GM21381 (cell line): ENCODE data around the gene RBM15.
A peak's percentile ranks its signal among the peaks of the same experiment; 100 is the strongest.

Source experiments
- ATAC-seq: cut with Tn5 transposase; IDR thresholded peaks from one replicate; pipeline ENCODE4 v1.9.1; 2021; ENCODE audit warnings: mild to moderate bottlenecking, moderate library complexity; ENCODE audit not compliant: unreplicated experiment

RBM15 gene

DNA sequence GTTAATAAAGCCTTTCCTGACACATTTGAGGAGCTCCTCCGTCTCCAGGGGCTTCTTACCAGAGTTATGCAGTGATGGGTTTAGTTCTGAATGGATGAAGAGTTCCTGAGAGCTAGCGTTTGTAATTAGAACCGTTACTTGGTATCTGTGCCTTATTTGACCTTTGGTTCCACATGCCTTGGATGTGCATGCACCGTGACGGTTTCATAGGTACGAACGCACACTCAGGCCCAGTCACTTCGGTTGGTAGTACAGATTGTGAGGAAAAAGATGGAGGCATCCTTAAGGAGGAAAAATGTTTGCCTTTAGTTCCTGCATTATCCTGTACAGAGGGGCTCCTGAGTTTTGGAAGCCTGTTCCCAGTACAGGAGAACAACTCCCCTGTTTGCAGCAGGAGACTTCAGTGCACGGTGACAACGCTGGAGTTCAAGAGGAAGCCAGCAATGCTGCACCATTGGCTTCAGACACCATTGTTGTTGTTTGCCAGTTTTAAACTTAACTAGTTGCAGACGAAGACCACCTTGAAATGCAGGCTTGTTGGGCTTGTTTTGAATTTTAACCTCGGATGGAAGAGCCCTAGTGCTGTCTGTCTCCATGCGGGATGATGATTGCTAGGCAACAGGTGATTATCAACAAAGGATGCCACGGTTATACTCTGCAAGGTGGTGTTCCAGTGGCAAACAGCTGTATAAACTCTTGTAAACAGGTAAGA lies 8.2 kb downstream of the RBM15 start:
- no peak for ATAC-seq

- no peak for ATAC-seq
Observed at GRCh38 chr1:110348050-110348449, 8.9 kb downstream of the RBM15 start.

- ATAC-seq = no peak
Observed at GRCh38 chr1:110348771-110349170, 9.6 kb downstream of the RBM15 start.

DNA sequence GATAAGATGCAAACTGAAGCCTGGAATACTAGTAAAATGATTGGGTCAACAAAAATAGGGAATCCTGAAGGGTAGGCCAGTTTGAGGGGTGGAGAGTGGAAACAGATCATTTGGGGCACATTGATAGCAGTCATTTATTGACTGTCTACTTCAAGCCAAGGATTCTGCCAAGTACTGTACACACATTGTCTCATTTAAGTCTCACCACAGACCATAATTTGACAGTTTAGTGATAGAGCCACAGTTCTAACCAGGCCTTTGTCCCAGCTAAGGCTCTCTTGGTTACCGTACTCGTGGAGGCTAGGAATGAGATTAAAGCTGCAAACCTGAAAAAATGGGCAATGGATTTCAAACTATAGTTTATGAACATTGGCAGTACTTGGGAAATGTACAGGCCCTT lies 11.2 kb downstream of the RBM15 start:
- ATAC-seq = no peak

DNA sequence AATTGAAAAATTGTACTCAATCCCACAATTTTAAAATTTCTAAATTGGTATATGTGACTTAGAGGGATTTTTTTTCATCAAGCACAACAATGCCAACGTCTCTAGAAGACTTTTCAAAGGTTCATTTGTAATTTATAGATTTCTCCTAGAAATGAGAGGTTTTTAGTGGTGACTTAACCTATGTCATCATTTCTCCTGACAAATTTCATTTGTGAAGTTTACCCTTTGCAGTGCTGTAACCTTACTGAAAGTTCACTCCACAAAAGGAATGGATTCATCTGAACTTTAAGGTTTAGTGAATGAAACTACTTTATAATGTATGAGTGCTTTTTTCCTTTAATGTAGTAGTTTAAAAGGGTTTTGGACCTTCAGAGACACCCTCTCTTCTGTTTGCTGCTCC lies 16.1 kb downstream of the RBM15 start:
- ATAC-seq = no peak

DNA sequence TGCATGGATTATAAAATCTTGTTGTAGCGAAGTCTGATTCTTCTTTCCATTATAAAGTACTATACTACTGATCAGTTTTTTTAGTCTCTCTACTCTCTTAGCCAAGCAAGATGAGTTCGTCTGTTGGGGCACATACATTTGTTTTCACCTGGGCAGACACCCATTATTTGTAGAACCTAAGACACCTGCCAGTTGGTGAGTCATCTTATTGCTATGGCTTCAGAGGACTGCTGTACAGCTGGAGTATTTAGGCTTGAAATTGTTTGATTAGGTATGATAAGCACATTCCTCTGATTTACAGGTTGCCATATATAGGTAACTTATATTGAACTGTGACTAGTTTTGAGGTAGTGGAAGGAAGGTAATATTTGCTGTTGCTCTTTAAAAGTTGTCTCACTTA lies 17.2 kb downstream of the RBM15 start:
- ATAC-seq = no peak

GRCh38 chr1:110360431-110360830 lies 21.3 kb downstream of the RBM15 start:
- ATAC-seq = no peak

GRCh38 chr1:110361856-110362255 lies 22.7 kb downstream of the RBM15 start:
- no peak for ATAC-seq

DNA sequence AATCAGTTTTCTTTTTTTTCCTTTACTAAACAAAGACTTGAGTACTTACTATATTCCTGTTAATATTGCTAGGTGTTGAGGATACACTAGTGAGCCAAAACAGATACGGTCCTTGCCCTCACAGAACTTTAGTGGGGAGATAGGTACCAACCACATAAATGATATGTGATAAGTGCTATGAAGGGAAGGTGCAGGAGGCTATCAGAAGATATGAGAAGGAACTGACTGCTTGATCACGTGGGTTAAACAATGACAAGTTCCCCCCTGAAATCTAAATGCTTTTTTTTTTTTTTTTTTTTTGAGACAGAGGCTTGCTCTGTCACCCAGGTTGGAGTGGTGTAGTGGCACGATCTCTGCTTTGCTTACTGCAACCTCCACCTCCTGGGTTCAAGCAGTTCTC lies 25.0 kb downstream of the RBM15 start:
- ATAC-seq = no peak

DNA sequence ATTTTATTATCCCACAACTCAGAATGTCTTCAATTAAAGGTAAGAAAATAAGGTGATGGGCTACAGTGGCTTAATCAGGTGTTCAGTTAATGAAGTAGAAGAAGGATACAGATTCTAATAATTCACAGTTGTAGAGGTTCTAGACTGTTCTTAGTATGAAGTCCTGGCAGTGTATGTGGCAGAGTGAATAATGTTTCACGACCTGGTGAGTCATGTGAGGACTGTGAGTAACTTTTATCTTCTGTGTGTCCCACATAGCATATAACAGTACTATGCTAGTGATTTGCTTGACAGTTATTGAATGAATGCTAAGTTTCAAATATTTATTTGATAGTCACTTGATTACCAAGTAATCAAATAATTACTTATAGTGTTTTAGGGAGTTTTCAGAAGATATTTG lies 31.6 kb downstream of the RBM15 start:
- ATAC-seq = no peak

GRCh38 chr1:110375490-110375889 lies 36.3 kb downstream of the RBM15 start:
- no peak for ATAC-seq

- no peak for ATAC-seq
Observed at GRCh38 chr1:110380672-110381283, 41.6 kb downstream of the RBM15 start.

GRCh38 chr1:110383251-110383990 lies 44.2 kb downstream of the RBM15 start:
- no peak for ATAC-seq

GRCh38 chr1:110384581-110385321 lies 45.6 kb downstream of the RBM15 start:
- peak; percentile 57 for ATAC-seq

- no peak for ATAC-seq
Observed at GRCh38 chr1:110385369-110385768, 46.2 kb downstream of the RBM15 start.

- no peak for ATAC-seq
Observed at GRCh38 chr1:110387048-110387754, 48.0 kb downstream of the RBM15 start.

DNA sequence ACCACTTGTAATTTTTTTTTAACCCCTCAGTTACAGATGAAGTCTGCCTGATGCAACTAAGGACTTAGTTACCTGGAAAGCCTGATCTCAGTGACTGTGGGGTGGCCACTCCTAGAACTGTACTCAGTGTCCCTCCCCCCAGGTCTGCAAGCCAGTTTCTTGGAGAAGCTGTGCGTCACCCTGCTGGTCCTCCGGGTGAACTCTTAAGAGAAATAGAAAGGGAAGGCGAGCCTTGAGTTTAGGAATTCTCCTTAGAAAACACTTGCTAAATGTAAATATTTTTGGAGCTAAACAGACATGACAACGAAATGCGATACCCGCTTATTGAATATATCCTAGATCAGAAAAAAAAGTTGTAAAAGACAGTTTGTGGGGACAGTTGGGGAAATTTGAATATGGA lies 50.9 kb downstream of the RBM15 start:
- no peak for ATAC-seq

DNA sequence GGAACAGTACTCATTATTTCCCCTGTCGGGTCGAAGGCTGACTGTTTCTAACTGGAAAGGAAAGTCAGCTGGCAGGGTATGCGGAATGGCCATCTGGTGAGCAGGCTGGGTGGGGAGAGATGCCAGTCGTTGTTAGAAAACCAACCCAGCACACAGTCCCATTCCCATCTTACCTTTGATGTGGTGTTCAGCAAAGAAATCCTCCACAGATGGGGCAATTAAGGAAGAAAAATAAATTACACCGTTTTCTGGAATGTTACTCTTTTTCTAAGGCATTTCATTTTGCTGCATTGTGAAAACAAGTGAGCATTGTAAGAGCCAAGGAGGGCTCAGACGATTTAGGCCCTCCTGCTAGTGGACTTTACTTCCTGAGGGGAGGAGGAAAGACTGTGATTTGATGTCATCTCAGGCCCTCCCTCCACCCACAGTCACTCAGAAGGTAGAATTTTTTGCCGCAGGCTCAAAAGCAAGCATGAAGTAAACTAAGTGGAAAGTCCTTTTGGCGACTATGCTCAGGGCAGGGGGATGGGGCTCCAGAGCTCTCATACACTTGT lies 51.6 kb downstream of the RBM15 start, which contains the start of gene SLC16A4:
Gene SLC16A4, minus strand, starts transcription at position 335 of the 554 bp plus-strand sequence. CDS start 1,703 bp downstream, outside the sequence.
- no peak for ATAC-seq

DNA sequence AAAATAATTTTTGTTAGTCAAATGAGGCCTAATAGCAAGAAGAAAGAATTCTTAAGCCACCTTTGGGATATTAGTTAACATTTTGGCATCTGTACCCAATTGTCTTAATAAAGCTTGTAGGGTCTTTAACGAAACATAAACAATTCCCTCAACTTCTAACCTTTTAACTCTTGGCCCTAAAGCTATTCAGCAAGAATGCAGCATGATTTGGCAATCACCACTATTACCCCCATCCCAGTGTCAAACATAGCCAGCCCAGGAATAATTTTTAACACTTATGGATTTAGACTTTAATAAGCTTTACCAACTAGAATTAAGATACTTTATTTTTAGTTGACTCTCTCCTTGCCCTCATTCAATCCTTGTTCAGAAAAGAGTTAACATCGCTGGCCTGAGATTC lies 54.1 kb downstream of the RBM15 start:
- no peak for ATAC-seq
